HEK293T (cell line): ENCODE results near the gene IRAK1.

Source experiments
- ELF4 ChIP-seq: fragments of 450-650 bp; IDR thresholded peaks from 2 replicates; pipeline ENCODE4 v1.6.1; 2017; ENCODE audit warnings: antibody characterized with exemption
- SUZ12 ChIP-seq: fragments of 450-650 bp; IDR thresholded peaks from 2 replicates; pipeline ENCODE4 v1.6.1; 2016; ENCODE audit warnings: mild to moderate bottlenecking

GRCh38 chrX:153991013-153991580, 28.6 kb downstream of the IRAK1 start:
- TF ChIP-seq SUZ12: no peak
- no peak for TF ChIP-seq ELF4
